Measurements from ENCODE around the gene TBC1D17. TPM values are rescaled to one million over a fixed set of nuclear protein-coding genes. Genes with fewer than 3 reads are reported as not detected.
A peak's percentile ranks its signal among the peaks of the same experiment; 100 is the strongest.

TBC1D17 gene
- total RNA-seq, 1 donor = 16.3 TPM

- peak overlapping the region; percentile 90 for H3K4me3 ChIP-seq (ENCODE audit: low read depth, low read length)
- TF ChIP-seq, protein P1, sequence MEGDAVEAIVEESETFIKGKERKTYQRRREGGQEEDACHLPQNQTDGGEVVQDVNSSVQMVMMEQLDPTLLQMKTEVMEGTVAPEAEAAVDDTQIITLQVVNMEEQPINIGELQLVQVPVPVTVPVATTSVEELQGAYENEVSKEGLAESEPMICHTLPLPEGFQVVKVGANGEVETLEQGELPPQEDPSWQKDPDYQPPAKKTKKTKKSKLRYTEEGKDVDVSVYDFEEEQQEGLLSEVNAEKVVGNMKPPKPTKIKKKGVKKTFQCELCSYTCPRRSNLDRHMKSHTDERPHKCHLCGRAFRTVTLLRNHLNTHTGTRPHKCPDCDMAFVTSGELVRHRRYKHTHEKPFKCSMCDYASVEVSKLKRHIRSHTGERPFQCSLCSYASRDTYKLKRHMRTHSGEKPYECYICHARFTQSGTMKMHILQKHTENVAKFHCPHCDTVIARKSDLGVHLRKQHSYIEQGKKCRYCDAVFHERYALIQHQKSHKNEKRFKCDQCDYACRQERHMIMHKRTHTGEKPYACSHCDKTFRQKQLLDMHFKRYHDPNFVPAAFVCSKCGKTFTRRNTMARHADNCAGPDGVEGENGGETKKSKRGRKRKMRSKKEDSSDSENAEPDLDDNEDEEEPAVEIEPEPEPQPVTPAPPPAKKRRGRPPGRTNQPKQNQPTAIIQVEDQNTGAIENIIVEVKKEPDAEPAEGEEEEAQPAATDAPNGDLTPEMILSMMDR (IDR thresholded peaks at IDR 0.05; ENCODE audit: insufficient read depth, low read length) = no peak
- DNase-seq (ENCODE audit: low read depth) = no peak
Measured at GRCh38 chr19:49851456-49852259, 25.8 kb upstream of the TBC1D17 start.

DNA sequence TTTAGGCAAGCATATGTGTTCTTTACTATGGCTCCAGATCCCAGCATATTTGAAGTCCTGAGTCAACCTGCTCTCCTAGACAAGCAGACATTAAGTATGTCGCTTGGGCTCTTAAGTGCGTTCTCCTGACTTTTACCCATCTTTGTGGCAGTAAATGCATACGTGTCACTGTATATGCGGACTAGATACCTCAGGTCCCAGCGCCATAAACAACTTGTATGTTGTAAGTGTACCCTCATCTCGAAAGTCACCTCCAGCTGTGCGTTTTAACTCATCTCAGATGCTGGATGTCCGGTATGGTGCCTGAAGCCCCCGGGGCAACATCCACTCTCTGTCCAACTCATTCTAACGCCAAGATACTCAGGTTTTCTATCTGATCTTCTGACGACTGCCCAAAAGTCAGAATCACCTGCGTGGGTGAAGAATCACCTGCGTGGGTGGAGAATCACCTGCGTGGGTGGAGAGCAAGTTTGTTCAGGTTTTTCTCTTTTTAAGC is 24.8 kb upstream of the TBC1D17 start:
- no peak for DNase-seq (ENCODE audit: low read depth)

DNA sequence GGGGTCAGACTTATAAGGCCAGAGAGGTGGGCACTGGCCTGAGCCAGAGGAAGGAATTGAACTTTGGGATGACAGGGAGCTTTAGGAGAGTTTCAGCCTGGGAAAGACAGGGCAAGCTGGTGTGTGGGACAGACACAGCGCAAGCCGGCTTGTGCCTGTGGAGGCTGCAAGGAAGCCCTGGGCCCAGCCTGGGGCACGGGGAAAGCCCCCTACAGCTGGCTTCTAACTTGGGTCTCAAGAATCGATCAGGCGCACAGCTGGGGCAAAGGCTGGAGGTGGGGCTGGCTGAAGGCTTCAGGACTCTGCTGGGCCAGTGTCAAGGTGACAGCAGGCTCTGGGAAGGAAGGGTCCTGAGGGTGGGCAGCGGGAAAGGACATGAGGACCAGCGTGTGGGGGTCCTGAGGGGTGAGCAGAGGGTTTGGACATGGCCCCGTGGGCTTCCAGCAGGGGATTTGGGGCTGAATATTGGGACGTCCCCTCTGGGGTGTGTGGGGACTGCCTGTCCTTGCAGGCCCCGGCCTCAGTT is 23.6 kb upstream of the TBC1D17 start:
- no peak overlapping the region for H3K4me3 ChIP-seq (ENCODE audit: low read depth, low read length)
- TF ChIP-seq, protein P1 (IDR thresholded peaks at IDR 0.05; ENCODE audit: insufficient read depth, low read length) = no peak
- no peak for DNase-seq (ENCODE audit: low read depth)

More for the DNA sequence above, 24.8 kb upstream of the TBC1D17 start:
- TF ChIP-seq, protein P1 (IDR thresholded peaks at IDR 0.05; ENCODE audit: insufficient read depth, low read length) = no peak
- peak overlapping the region; percentile 90 for H3K4me3 ChIP-seq (ENCODE audit: low read depth, low read length)

DNA sequence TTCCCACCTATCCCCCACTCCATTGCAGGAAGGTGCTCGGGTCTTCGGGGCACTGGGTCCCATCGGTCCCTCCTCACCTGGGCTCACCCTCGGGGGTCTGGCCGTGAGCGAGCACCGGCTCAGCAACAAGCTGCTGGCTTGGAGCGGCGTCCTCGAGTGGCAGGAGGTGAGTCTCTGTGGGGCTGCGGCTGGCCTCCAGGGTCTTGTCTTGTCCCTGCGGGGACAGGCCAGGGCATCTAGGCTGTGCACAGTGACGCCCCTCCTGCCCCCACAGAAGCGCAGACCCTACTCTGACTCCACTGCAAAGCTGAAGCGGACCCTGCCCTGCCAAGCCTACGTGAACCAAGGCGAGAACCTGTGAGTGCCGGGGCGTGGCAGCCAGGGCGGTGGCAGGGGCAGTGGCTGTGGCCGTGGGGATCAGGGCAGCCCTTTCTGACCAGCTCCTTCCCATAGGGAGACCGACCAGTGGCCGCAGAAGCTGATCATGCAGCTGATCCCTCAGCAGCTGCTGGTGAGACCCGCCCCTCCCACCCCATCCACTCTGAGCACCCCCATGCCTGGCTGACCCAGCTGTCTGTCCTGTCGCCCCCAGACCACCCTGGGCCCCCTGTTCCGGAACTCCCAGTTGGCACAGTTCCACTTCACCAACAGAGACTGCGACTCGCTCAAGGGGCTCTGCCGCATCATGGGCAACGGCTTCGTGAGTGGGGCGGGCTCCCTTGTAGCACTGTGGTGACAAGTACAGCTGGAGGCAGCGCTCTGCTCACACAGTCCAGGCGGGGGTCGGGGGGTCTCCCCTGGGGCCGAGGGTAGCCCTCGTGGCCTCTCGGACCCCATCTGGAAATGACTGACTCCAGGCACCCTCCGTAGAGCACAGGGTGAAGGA is 22.9 kb upstream of the TBC1D17 start:
- H3K4me3 ChIP-seq (ENCODE audit: low read depth, low read length) = no peak overlapping the region
- DNase-seq (ENCODE audit: low read depth) = no peak
- TF ChIP-seq, protein P1 (IDR thresholded peaks at IDR 0.05; ENCODE audit: insufficient read depth, low read length) = no peak

DNA sequence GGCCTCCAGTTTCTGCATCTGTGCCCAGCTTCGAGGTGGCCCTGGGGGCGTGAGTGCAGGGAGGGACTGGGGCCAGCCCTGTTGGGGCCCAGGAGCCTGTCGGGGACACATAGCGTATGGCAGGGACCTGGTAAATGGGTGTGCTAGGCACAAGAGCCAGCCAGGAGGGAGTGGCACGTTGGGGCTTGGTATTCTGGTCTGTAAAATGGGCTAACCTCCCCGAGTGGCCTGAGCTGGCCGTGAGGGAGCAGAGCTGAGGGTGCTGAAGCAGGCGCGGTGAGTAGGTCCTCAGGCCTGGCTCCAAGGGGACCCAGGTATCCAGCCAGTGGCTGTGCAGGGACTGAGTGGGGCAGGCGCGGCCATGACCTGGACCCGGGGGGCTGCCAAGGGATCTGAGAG is 22.2 kb upstream of the TBC1D17 start:
- TF ChIP-seq, protein P1 (IDR thresholded peaks at IDR 0.05; ENCODE audit: insufficient read depth, low read length) = no peak
- no peak for DNase-seq (ENCODE audit: low read depth)
- H3K4me3 ChIP-seq (ENCODE audit: low read depth, low read length) = no peak overlapping the region

- no peak for DNase-seq (ENCODE audit: low read depth)
- TF ChIP-seq, protein P1 (IDR thresholded peaks at IDR 0.05; ENCODE audit: insufficient read depth, low read length) = no peak
- no peak overlapping the region for H3K4me3 ChIP-seq (ENCODE audit: low read depth, low read length)
Measured at GRCh38 chr19:49855676-49856573, 21.6 kb upstream of the TBC1D17 start.

All from fibroblast of the aortic adventitia (primary cell).